Right atrium auricular region (tissue), 2 donors: ENCODE results near the gene ECHDC3. TPM values are rescaled to one million over a fixed set of nuclear protein-coding genes. Genes with fewer than 3 reads are reported as not detected.

Source experiments
- DNase-seq: peaks from one replicate; pipeline ENCODE4 v3.0.0-alpha.2; 2019; ENCODE audit warnings: low spot score
- H3K27ac ChIP-seq, 2 donors: fragments of 200-600 bp; sonication (generic); 1 replicate in 1 of 2; 2 replicates in 1 of 2; pipeline ENCODE4 v1.5.1; 2016 to 2019
- H3K27me3 ChIP-seq, 2 donors: fragments of 200-600 bp; sonication (generic); one replicate each; pipeline versions ENCODE4 v1.5.1 to v1.6.0; 2017 to 2019
- H3K36me3 ChIP-seq: fragments of 200-600 bp; sonication (generic); one replicate; pipeline ENCODE4 v1.5.1; 2016
- H3K4me1 ChIP-seq, 2 donors: fragments of 200-600 bp; sonication (generic); one replicate each; pipeline versions ENCODE4 v1.5.1 to v1.6.0; 2017 to 2019
- H3K4me3 ChIP-seq, 2 donors: fragments of 200-600 bp; sonication (generic); 1 replicate in 1 of 2; 2 replicates in 1 of 2; pipeline ENCODE4 v1.5.1; 2017 to 2019; ENCODE audit warnings: mild to moderate bottlenecking in 1 of 2, moderate library complexity in 1 of 2
- H3K9me3 ChIP-seq, 2 donors: fragments of 200-600 bp; sonication (generic); one replicate each; pipeline ENCODE4 v1.5.1; 2019
- CTCF ChIP-seq, 2 donors: fragments of 200-600 bp; sonication (generic); IDR thresholded peaks; one replicate each; pipeline ENCODE4 v1.5.1; 2019; ENCODE audit warnings: antibody characterized with exemption in 2 of 2
- total RNA-seq, 2 donors: library from RNA; depleted of rRNA; stranded (reverse); fragments of >200 nt; gene quantifications; one replicate each; pipeline ENCODE4 v1.1.0, GENCODE V29; 2016

ECHDC3 gene
- total RNA-seq, 2 donors from 2014 or later, result 201 to 223 TPM

DNA sequence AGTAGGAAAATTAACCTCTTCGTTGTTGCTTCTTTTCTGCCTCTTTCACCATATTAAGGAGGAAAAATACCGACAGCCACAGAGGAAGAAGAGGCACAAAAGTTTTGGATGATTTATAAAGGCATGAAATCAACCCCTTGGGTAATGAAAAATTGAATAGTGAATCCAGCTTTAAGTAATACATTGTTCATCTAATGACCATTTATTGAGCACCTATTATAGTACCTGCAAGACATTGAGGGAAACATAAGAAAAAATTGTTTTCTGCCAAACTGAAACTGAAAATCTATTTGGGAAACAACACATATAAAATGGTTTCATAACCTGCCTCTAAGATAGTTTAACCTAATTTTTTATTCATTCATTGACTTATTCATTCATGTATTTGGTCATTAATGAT, 8.2 kb downstream of the ECHDC3 start:
- DNase-seq, result no peak
- Histone ChIP-seq H3K4me3 (no peak overlapping the region), H3K27ac (no peak overlapping the region), H3K4me1 (peaks cover 0 to 18% of the 10 kb centered on the region in 2 donors), H3K27me3 (no peaks in the 10 kb centered on the region), H3K9me3 (no peaks in the 10 kb centered on the region), H3K36me3 (peaks cover 44% of the 10 kb centered on the region)
- no peak for TF ChIP-seq CTCF (IDR thresholded peaks at IDR 0.05)

- DNase-seq, result no peak
- TF ChIP-seq CTCF (IDR thresholded peaks at IDR 0.05), result no peak
- peaks cover 0 to 31% of the 10 kb centered on the region in 2 donors for H3K4me1 ChIP-seq
- no peak overlapping the region for H3K4me3 ChIP-seq
- H3K36me3 ChIP-seq, result peaks cover 57% of the 10 kb centered on the region
- no peaks in the 10 kb centered on the region for H3K27me3 ChIP-seq
- H3K9me3 ChIP-seq, result no peaks in the 10 kb centered on the region
- peak overlapping the region in 1 of 2 donors; percentile 58 for H3K27ac ChIP-seq
These were observed 12.0 kb downstream of the ECHDC3 start for GRCh38 chr10:11754173-11754572.

DNA sequence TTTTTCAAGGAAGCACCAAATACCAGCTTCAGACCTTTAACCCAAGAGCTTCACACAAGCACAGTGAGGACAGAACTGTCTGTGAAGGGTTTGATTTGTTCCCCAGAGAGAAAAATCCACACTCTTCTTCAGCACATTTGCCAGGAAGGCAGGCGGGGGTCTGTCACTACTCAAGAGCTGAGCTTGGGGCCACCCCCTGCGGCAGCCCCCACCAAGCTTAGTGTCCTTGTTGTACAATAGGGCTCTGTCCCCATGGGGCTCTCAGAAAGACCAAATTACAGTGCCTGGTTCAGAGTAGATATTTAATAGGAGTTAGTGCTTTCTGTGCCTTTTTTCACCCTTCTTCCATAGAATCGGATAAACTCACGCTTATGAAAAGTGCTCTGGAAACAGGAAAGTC, 12.4 kb downstream of the ECHDC3 start:
- DNase-seq, result no peak
- H3K4me1 ChIP-seq, result peaks cover 0 to 31% of the 10 kb centered on the region in 2 donors
- no peak overlapping the region for H3K4me3 ChIP-seq
- no peaks in the 10 kb centered on the region for H3K27me3 ChIP-seq
- no peak for TF ChIP-seq CTCF (IDR thresholded peaks at IDR 0.05)
- H3K9me3 ChIP-seq, result no peaks in the 10 kb centered on the region
- H3K36me3 ChIP-seq, result peaks cover 53% of the 10 kb centered on the region
- peak overlapping the region in 1 of 2 donors; percentile 58 for H3K27ac ChIP-seq

DNA sequence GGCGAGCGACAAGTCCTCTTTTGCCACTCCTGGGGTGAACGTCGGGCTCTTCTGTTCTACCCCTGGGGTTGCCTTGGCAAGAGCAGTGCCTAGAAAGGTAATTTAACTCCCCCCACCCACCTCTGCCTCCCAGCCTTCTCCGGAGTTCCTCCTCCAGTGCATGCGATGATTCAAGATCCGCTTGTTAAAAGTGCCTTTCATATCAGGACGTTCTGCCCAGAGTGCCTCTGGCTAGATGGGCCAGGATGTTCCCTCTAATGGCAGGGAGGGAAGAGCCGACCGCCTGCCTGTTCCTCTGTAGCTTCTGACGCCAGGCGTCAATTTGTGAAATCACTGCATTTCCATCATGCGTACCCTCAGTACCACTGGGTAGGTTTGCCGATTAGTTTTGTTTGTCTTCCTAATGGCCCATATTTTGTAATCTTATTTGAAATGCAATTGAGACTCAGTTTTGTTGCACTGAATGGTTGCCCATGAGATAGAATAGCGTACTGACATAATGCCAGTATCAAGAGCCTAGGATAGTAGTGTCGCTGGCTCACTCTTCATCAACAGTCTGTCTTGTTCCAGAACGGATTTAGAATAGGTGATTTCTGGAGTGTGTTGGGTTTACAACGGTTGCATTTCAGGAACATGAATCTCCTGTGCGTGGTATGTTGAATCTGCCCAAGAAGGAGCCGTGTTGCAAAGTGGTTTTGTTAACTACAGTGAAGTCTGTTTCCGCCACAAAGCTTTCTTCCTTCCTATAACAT, 13.5 kb downstream of the ECHDC3 start:
- no peaks in the 10 kb centered on the region for H3K27me3 ChIP-seq
- H3K4me1 ChIP-seq, result peaks cover 0 to 35% of the 10 kb centered on the region in 2 donors
- TF ChIP-seq CTCF (IDR thresholded peaks at IDR 0.05), result no peak
- H3K27ac ChIP-seq, result peak overlapping the region; percentile 69 to 83
- no peak for DNase-seq
- H3K9me3 ChIP-seq, result no peaks in the 10 kb centered on the region
- peaks cover 48% of the 10 kb centered on the region for H3K36me3 ChIP-seq
- H3K4me3 ChIP-seq, result no peak overlapping the region

GRCh38 chr10:11756766-11757315, 14.7 kb downstream of the ECHDC3 start:
- no peaks in the 10 kb centered on the region for H3K9me3 ChIP-seq
- peaks cover 0 to 41% of the 10 kb centered on the region in 2 donors for H3K4me1 ChIP-seq
- no peak overlapping the region for H3K4me3 ChIP-seq
- TF ChIP-seq CTCF (IDR thresholded peaks at IDR 0.05), result no peak
- H3K27me3 ChIP-seq, result no peaks in the 10 kb centered on the region
- H3K36me3 ChIP-seq, result peaks cover 41% of the 10 kb centered on the region
- no peak for DNase-seq
- peak overlapping the region; percentile 69 to 83 for H3K27ac ChIP-seq
